ENCODE data around the gene PPP3R1. TPM values are rescaled to one million over a fixed set of nuclear protein-coding genes. Genes with fewer than 3 reads are reported as not detected.

The PPP3R1 gene
- total and polyA plus RNA-seq, 2 donors from 2014 or later, result 18.3 to 50.8 TPM

DNA sequence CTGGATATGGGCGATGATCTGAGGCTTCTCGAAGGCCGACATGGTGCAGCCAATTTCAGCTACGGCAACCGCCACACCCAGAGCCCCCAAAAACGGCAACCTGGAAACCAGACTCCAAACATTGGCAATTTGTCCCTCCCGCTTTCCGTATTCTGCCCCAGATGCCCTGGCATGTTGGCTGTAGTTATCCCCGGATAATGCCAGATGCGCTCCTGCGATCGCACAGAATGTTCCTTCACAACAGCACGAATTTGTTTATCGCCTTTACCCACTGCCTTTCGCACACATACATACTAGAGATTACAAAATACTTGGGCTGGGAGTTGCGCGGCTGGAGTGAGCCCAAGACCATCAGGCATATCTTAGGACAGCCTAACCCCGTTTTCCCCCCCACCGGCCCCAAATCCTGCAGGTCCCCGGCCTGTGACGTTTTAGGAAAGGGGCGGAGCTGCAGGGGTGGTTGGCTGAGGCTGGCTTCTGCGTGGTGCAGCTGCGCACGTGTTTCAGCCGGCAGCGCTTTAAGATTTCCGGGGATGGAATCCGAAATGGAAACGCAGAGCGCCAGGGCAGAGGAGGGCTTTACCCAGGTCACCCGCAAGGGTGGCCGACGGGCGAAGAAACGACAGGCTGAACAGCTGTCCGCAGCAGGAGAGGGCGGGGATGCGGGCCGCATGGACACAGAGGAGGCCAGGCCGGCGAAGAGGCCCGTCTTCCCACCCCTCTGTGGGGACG is 94.8 kb downstream of the PPP3R1 start, which contains the start of gene PNO1:
Gene PNO1 (plus strand): TSS at position 487 of the 732 bp plus-strand sequence. CDS start 47 bp downstream, at position 534.
- peaks cover 2 to 7% (median 3%) of the 10 kb centered on the region in 3 donors for H3K36me3 ChIP-seq (ENCODE audit: control insufficient read depth in 2 of 3, insufficient read depth in 3 of 3, low read length in 3 of 3)
- TF ChIP-seq, protein P1, sequence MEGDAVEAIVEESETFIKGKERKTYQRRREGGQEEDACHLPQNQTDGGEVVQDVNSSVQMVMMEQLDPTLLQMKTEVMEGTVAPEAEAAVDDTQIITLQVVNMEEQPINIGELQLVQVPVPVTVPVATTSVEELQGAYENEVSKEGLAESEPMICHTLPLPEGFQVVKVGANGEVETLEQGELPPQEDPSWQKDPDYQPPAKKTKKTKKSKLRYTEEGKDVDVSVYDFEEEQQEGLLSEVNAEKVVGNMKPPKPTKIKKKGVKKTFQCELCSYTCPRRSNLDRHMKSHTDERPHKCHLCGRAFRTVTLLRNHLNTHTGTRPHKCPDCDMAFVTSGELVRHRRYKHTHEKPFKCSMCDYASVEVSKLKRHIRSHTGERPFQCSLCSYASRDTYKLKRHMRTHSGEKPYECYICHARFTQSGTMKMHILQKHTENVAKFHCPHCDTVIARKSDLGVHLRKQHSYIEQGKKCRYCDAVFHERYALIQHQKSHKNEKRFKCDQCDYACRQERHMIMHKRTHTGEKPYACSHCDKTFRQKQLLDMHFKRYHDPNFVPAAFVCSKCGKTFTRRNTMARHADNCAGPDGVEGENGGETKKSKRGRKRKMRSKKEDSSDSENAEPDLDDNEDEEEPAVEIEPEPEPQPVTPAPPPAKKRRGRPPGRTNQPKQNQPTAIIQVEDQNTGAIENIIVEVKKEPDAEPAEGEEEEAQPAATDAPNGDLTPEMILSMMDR (IDR thresholded peaks at IDR 0.05; ENCODE audit: borderline replicate concordance, extremely low read depth, insufficient read depth), result no peak
- H3K9me3 ChIP-seq (ENCODE audit: control insufficient read depth in 2 of 3, insufficient read depth in 1 of 3, low read length in 3 of 3), result no peaks in the 10 kb centered on the region
- peak; percentile 25 for FAIRE-seq
- peak within 1 kb of the TSS; percentile 87 to 88 (median 87) for H3K9ac ChIP-seq (ENCODE audit: low read length in 3 of 3)
- no peaks in the 10 kb centered on the region for H3K27me3 ChIP-seq (ENCODE audit: control insufficient read depth, insufficient read depth, low read length)
- intact Hi-C loops (cut with DNase I), result no loop called here
- peak within 1 kb of the TSS; percentile 99 to 100 for H3K27ac ChIP-seq (ENCODE audit: low read depth in 2 of 2, low read length in 2 of 2)
- peak within 1 kb of the TSS; percentile 96 to 97 (median 97) for H3K4me3 ChIP-seq (ENCODE audit: low read length in 3 of 3)
- H3K4me1 ChIP-seq (ENCODE audit: control insufficient read depth in 2 of 3, insufficient read depth in 2 of 3, low read depth in 1 of 3, low read length in 3 of 3), result peaks cover 0 to 4% (median 2%) of the 10 kb centered on the region in 3 donors
- peak; percentile 97 to 98 (median 98) for DNase-seq

DNA sequence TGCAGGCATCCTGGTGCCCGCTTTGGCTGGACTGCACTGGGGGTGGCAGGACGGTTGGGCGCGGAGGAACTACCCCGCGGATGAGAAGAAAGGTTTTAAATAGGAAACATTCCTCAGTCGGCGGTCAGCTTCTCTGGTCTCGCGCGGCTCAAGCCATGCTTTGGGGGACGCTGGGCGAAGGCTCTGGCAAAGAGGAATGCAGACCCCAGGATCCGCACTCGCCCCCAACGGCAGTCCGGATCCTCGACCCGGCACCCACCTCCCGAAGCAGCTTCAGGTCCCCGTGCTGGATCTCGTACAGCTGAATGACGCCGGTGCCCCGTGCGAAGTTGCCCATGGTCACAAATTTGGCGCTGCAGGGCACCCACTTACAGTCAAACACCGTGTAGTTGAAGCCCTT is 95.3 kb downstream of the PPP3R1 start:
- H3K4me3 ChIP-seq (ENCODE audit: low read length in 3 of 3), result peak overlapping the region; percentile 96 to 97 (median 97)
- peaks cover 0 to 4% (median 2%) of the 10 kb centered on the region in 3 donors for H3K4me1 ChIP-seq (ENCODE audit: control insufficient read depth in 2 of 3, insufficient read depth in 2 of 3, low read depth in 1 of 3, low read length in 3 of 3)
- peak in 2 of 5 donors; percentile 64 to 84 for DNase-seq
- H3K27ac ChIP-seq (ENCODE audit: low read depth in 2 of 2, low read length in 2 of 2), result peak overlapping the region; percentile 99 to 100
- H3K9ac ChIP-seq (ENCODE audit: low read length in 3 of 3), result peak overlapping the region; percentile 68 to 88 (median 87)
- H3K27me3 ChIP-seq (ENCODE audit: control insufficient read depth, insufficient read depth, low read length), result no peaks in the 10 kb centered on the region
- H3K36me3 ChIP-seq (ENCODE audit: control insufficient read depth in 2 of 3, insufficient read depth in 3 of 3, low read length in 3 of 3), result peaks cover 2 to 3% (median 2%) of the 10 kb centered on the region in 3 donors
- intact Hi-C loops (cut with DNase I), result no loop called here
- no peak for FAIRE-seq
- H3K9me3 ChIP-seq (ENCODE audit: control insufficient read depth in 2 of 3, insufficient read depth in 1 of 3, low read length in 3 of 3), result no peaks in the 10 kb centered on the region
- TF ChIP-seq, protein P1 (IDR thresholded peaks at IDR 0.05; ENCODE audit: borderline replicate concordance, extremely low read depth, insufficient read depth), result peak; percentile 1

DNA sequence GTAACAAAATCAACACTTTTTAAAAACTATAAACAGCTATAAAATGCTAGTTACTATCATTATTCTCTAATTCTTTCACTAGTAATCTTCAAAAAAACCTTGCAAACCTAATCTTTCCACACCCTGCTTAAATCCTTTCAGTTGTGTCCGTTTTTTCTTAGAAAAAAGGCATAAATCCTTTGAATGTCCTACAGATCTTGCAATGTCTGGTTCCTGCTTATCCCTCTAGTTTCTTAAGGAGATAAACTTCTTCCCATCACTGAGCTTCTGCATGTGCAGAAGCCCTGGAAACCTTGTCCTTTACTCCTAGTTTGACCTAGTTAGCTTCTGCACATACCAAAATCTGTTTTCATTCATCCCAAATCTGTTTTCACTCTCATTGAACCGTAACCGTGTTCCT is 95.9 kb downstream of the PPP3R1 start:
- TF ChIP-seq, protein P1 (IDR thresholded peaks at IDR 0.05; ENCODE audit: borderline replicate concordance, extremely low read depth, insufficient read depth), result no peak
- peaks cover 0 to 4% (median 2%) of the 10 kb centered on the region in 3 donors for H3K4me1 ChIP-seq (ENCODE audit: control insufficient read depth in 2 of 3, insufficient read depth in 2 of 3, low read depth in 1 of 3, low read length in 3 of 3)
- H3K27ac ChIP-seq (ENCODE audit: low read depth in 2 of 2, low read length in 2 of 2), result no peak overlapping the region
- no peak for DNase-seq
- peak overlapping the region; percentile 68 to 88 (median 87) for H3K9ac ChIP-seq (ENCODE audit: low read length in 3 of 3)
- H3K9me3 ChIP-seq (ENCODE audit: control insufficient read depth in 2 of 3, insufficient read depth in 1 of 3, low read length in 3 of 3), result no peaks in the 10 kb centered on the region
- intact Hi-C loops (cut with DNase I), result no loop called here
- H3K27me3 ChIP-seq (ENCODE audit: control insufficient read depth, insufficient read depth, low read length), result no peaks in the 10 kb centered on the region
- no peak for FAIRE-seq
- H3K4me3 ChIP-seq (ENCODE audit: low read length in 3 of 3), result peak overlapping the region; percentile 96 to 97 (median 97)
- peaks cover 0 to 3% (median 2%) of the 10 kb centered on the region in 3 donors for H3K36me3 ChIP-seq (ENCODE audit: control insufficient read depth in 2 of 3, insufficient read depth in 3 of 3, low read length in 3 of 3)
